ENCODE measurements around the gene ADAMTS17. TPM values are rescaled to one million over a fixed set of nuclear protein-coding genes. Genes with fewer than 3 reads are reported as not detected.

ADAMTS17 gene
- total RNA-seq, 6 experiments from 2014 or later, result 14.6 to 34.7 (median 24.2) TPM

GRCh38 chr15:100114571-100114970 is 227.2 kb downstream of the ADAMTS17 start:
- intact Hi-C loops (cut with DNase I), result no loop called here
- Histone ChIP-seq H3K4me1 (no peaks in the 10 kb centered on the region), H3K27me3 (no peaks in the 10 kb centered on the region), H3K4me3 (no peak overlapping the region), H3K27ac (peak overlapping the region; percentile 1 to 76 (median 49)), H3K9me3 (no peaks in the 10 kb centered on the region), H3K36me3 (no peaks in the 10 kb centered on the region)
- TF ChIP-seq, protein P1, sequence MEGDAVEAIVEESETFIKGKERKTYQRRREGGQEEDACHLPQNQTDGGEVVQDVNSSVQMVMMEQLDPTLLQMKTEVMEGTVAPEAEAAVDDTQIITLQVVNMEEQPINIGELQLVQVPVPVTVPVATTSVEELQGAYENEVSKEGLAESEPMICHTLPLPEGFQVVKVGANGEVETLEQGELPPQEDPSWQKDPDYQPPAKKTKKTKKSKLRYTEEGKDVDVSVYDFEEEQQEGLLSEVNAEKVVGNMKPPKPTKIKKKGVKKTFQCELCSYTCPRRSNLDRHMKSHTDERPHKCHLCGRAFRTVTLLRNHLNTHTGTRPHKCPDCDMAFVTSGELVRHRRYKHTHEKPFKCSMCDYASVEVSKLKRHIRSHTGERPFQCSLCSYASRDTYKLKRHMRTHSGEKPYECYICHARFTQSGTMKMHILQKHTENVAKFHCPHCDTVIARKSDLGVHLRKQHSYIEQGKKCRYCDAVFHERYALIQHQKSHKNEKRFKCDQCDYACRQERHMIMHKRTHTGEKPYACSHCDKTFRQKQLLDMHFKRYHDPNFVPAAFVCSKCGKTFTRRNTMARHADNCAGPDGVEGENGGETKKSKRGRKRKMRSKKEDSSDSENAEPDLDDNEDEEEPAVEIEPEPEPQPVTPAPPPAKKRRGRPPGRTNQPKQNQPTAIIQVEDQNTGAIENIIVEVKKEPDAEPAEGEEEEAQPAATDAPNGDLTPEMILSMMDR (IDR thresholded peaks at IDR 0.05), result no peak
- TF ChIP-seq POLR2A (IDR thresholded peaks at IDR 0.05), result no peak
- ATAC-seq (no peak), DNase-seq (no peak)
- WGBS (ENCODE audit: insufficient coverage, low coverage, low lambda C conversion rate, missing lambda C conversion rate), result 50% methylated on average over 9 of the region's 9 CpGs

DNA sequence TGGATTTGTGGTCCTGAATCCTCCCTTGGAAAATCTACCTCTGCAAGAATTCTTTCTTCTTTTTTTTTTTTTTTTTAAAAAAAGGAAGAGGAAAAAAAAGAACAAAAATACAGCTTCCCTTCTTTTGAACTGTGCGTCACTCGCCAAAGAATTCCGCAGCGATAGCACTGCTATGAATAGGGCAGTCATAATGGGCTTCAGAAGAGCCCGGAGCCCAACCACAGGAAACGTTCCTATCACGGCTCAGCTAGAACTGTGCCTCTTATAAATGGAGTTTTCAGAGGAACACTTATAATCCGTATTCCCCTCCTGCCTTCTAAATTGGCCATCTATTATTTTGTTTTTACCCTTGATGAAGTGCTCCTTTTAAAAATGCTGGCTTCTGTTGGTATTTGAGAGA is 227.7 kb downstream of the ADAMTS17 start:
- Histone ChIP-seq H3K4me1 (no peaks in the 10 kb centered on the region), H3K36me3 (no peaks in the 10 kb centered on the region), H3K27me3 (no peaks in the 10 kb centered on the region), H3K27ac (peak overlapping the region; percentile 1 to 76 (median 49)), H3K4me3 (no peak overlapping the region), H3K9me3 (no peaks in the 10 kb centered on the region)
- DNase-seq (peak in 1 of 3 donors; percentile 26), ATAC-seq (peak; percentile 61 to 69 (median 66))
- intact Hi-C loops (cut with DNase I), result no loop called here
- WGBS (ENCODE audit: insufficient coverage, low coverage, low lambda C conversion rate, missing lambda C conversion rate), result 42% methylated on average over 8 of the region's 8 CpGs
- TF ChIP-seq, protein P1 (IDR thresholded peaks at IDR 0.05), result no peak
- no peak for TF ChIP-seq POLR2A (IDR thresholded peaks at IDR 0.05)

DNA sequence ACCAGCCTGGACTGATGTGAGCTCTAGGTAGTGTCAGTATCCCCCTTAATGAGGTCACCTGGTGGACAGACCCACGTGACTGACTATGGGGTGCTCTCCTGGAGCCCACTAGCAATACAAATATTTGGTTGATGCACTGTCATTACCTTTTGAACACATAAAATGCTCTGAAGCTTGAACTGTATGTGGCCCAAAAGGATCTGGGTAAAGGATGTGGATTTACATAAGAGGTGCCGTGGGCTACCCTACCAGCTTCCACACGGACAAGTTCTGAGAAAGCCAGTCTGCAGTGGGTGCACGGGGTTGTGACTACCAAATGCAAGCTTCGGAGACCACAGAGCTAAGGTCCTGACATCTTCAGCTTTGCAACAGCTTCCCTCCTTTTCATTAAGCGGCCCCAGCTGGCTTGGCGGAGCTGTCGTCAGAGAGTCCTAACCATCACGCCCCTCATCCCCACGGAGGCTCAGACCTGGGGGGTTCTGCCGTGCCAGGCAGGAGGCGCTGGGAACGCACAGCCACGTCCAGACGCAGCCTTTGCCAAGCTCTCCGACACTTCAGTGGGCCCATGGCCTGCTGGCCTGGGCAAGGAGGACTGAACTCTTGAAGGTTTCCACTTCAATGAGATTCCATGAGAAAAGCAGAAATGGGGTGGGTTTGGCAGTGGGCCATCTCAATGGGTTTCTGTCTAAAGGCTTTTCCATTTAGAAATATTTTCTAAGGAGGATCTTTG is 228.3 kb downstream of the ADAMTS17 start:
- DNase-seq, result peak in 1 of 3 donors; percentile 45
- H3K4me3 ChIP-seq, result no peak overlapping the region

GRCh38 chr15:100112636-100113305 is 229.0 kb downstream of the ADAMTS17 start:
- intact Hi-C loops (cut with DNase I), result no loop called here
- no peak overlapping the region for H3K4me3 ChIP-seq
- no peaks in the 10 kb centered on the region for H3K27me3 ChIP-seq
- DNase-seq, result peak in 1 of 3 donors; percentile 38
- no peaks in the 10 kb centered on the region for H3K9me3 ChIP-seq
- WGBS (ENCODE audit: insufficient coverage, low coverage, low lambda C conversion rate, missing lambda C conversion rate), result 81% methylated on average over 3 of the region's 14 CpGs
- no peak for ATAC-seq
- H3K27ac ChIP-seq, result no peak overlapping the region
- H3K36me3 ChIP-seq, result no peaks in the 10 kb centered on the region
- TF ChIP-seq POLR2A (IDR thresholded peaks at IDR 0.05), result no peak
- TF ChIP-seq, protein P1 (IDR thresholded peaks at IDR 0.05), result no peak
- no peaks in the 10 kb centered on the region for H3K4me1 ChIP-seq

More for the DNA sequence above, 228.3 kb downstream of the ADAMTS17 start:
- no peak for ATAC-seq
- Histone ChIP-seq H3K27ac (peak overlapping the region in 1 of 3 donors; percentile 40), H3K4me1 (no peaks in the 10 kb centered on the region), H3K9me3 (no peaks in the 10 kb centered on the region), H3K36me3 (no peaks in the 10 kb centered on the region), H3K27me3 (no peaks in the 10 kb centered on the region)
- intact Hi-C loops (cut with DNase I), result no loop called here
- TF ChIP-seq, protein P1 (IDR thresholded peaks at IDR 0.05), result no peak
- TF ChIP-seq POLR2A (IDR thresholded peaks at IDR 0.05), result no peak
- WGBS (ENCODE audit: insufficient coverage, low coverage, low lambda C conversion rate, missing lambda C conversion rate), result 54% methylated on average over 8 of the region's 16 CpGs

Measured in right lobe of liver (tissue), 6 donors.